Activated naive CD8-positive, alpha-beta T cell (primary cell): ENCODE data around the gene CKMT1A.
"Not testable (repeated sequence)": the region's sequence is repeated elsewhere in the genome, so short reads cannot be mapped to it uniquely, and the experiment has no call there.

Experiments used
- H3K27ac Mint-ChIP-seq: one replicate; pipeline ENCODE4 v1.8.0; 2021; ENCODE audit warnings: mixed read lengths
- H3K27me3 Mint-ChIP-seq: one replicate; pipeline ENCODE4 v1.8.0; 2021; ENCODE audit warnings: mixed read lengths
- H3K36me3 Mint-ChIP-seq: one replicate; pipeline ENCODE4 v1.8.0; 2021; ENCODE audit warnings: mixed read lengths
- H3K4me1 Mint-ChIP-seq: one replicate; pipeline ENCODE4 v1.8.0; 2021; ENCODE audit warnings: low read depth, mixed read lengths
- H3K4me3 Mint-ChIP-seq: one replicate; pipeline ENCODE4 v1.8.0; 2021; ENCODE audit warnings: mild to moderate bottlenecking, mixed read lengths
- H3K9me3 Mint-ChIP-seq: one replicate; pipeline ENCODE4 v1.8.0; 2021; ENCODE audit warnings: low read depth, mixed read lengths

CKMT1A gene

GRCh38 chr15:43693148-43694022 lies at the start of gene CKMT1A:
TSS of gene CKMT1A (plus strand) at chr15:43693859. CDS start at chr15:43694051, 192 bp downstream.
- not testable (repeated sequence) for H3K4me3 Mint-ChIP-seq

GRCh38 chr15:43648649-43649429 lies 44.8 kb upstream of the CKMT1A start, which contains the start of gene CATSPER2:
TSS of gene CATSPER2 (minus strand) at chr15:43648844. CDS start at chr15:43648061, 783 bp downstream.
- Mint-ChIP-seq H3K27me3 (no peaks in the 10 kb centered on the region), H3K27ac (no peak within 1 kb of the TSS), H3K4me3 (no peak within 1 kb of the TSS), H3K4me1 (no peaks in the 10 kb centered on the region), H3K36me3 (peaks cover 9% of the 10 kb centered on the region), H3K9me3 (no peaks in the 10 kb centered on the region)

More at GRCh38 chr15:43693148-43694022, at the start of gene CKMT1A:
- H3K36me3 Mint-ChIP-seq, H3K27ac Mint-ChIP-seq, H3K4me1 Mint-ChIP-seq, H3K9me3 Mint-ChIP-seq, H3K27me3 Mint-ChIP-seq: not testable (repeated sequence)

- H3K36me3 Mint-ChIP-seq, H3K4me1 Mint-ChIP-seq, H3K27ac Mint-ChIP-seq, H3K4me3 Mint-ChIP-seq, H3K27me3 Mint-ChIP-seq, H3K9me3 Mint-ChIP-seq: not testable (repeated sequence)
These were observed 44.2 kb upstream of the CKMT1A start for GRCh38 chr15:43649430-43649926.

- H3K9me3 Mint-ChIP-seq, H3K27me3 Mint-ChIP-seq, H3K27ac Mint-ChIP-seq, H3K4me3 Mint-ChIP-seq, H3K4me1 Mint-ChIP-seq, H3K36me3 Mint-ChIP-seq: not testable (repeated sequence)
These were observed 33.9 kb upstream of the CKMT1A start for GRCh38 chr15:43659727-43660126.

- H3K27ac Mint-ChIP-seq, H3K4me1 Mint-ChIP-seq: not testable (repeated sequence)
These were observed 31.4 kb upstream of the CKMT1A start for GRCh38 chr15:43662293-43662692.

GRCh38 chr15:43663333-43663732 lies 30.3 kb upstream of the CKMT1A start:
- H3K27me3 Mint-ChIP-seq, H3K27ac Mint-ChIP-seq, H3K4me1 Mint-ChIP-seq, H3K9me3 Mint-ChIP-seq, H3K36me3 Mint-ChIP-seq, H3K4me3 Mint-ChIP-seq: not testable (repeated sequence)

More at GRCh38 chr15:43662293-43662692, 31.4 kb upstream of the CKMT1A start:
- H3K9me3 Mint-ChIP-seq, H3K4me3 Mint-ChIP-seq, H3K36me3 Mint-ChIP-seq, H3K27me3 Mint-ChIP-seq: not testable (repeated sequence)

GRCh38 chr15:43666177-43666576 lies 27.5 kb upstream of the CKMT1A start:
- H3K36me3 Mint-ChIP-seq, H3K4me3 Mint-ChIP-seq, H3K4me1 Mint-ChIP-seq, H3K27me3 Mint-ChIP-seq, H3K9me3 Mint-ChIP-seq, H3K27ac Mint-ChIP-seq: not testable (repeated sequence)

GRCh38 chr15:43674175-43674574 lies 19.5 kb upstream of the CKMT1A start:
- H3K27me3 Mint-ChIP-seq, H3K36me3 Mint-ChIP-seq, H3K9me3 Mint-ChIP-seq, H3K4me3 Mint-ChIP-seq, H3K4me1 Mint-ChIP-seq, H3K27ac Mint-ChIP-seq: not testable (repeated sequence)

GRCh38 chr15:43689604-43690301 lies 3.9 kb upstream of the CKMT1A start:
- H3K27me3 Mint-ChIP-seq, H3K36me3 Mint-ChIP-seq, H3K4me3 Mint-ChIP-seq, H3K27ac Mint-ChIP-seq, H3K4me1 Mint-ChIP-seq, H3K9me3 Mint-ChIP-seq: not testable (repeated sequence)

GRCh38 chr15:43692679-43693078 lies 980 bp upstream of the CKMT1A start:
- not testable (repeated sequence) for H3K36me3 Mint-ChIP-seq, H3K4me1 Mint-ChIP-seq, H3K9me3 Mint-ChIP-seq, H3K4me3 Mint-ChIP-seq, H3K27ac Mint-ChIP-seq, H3K27me3 Mint-ChIP-seq

GRCh38 chr15:43702174-43702573 lies 8.5 kb downstream of the CKMT1A start:
- Mint-ChIP-seq H3K4me3 (no peak overlapping the region), H3K4me1 (no peaks in the 10 kb centered on the region), H3K27ac (no peak overlapping the region), H3K36me3 (no peaks in the 10 kb centered on the region), H3K9me3 (no peaks in the 10 kb centered on the region), H3K27me3 (peaks cover 8% of the 10 kb centered on the region)

- peaks cover 5% of the 10 kb centered on the region for H3K27me3 Mint-ChIP-seq
- H3K27ac Mint-ChIP-seq, result no peak overlapping the region
- H3K36me3 Mint-ChIP-seq, result no peaks in the 10 kb centered on the region
- no peaks in the 10 kb centered on the region for H3K4me1 Mint-ChIP-seq
- no peaks in the 10 kb centered on the region for H3K9me3 Mint-ChIP-seq
- no peak overlapping the region for H3K4me3 Mint-ChIP-seq
These were observed 9.2 kb downstream of the CKMT1A start for GRCh38 chr15:43702701-43703424.

- not testable (repeated sequence) for H3K36me3 Mint-ChIP-seq, H3K4me3 Mint-ChIP-seq, H3K27ac Mint-ChIP-seq, H3K9me3 Mint-ChIP-seq, H3K27me3 Mint-ChIP-seq, H3K4me1 Mint-ChIP-seq
These were observed 16.9 kb downstream of the CKMT1A start for GRCh38 chr15:43710431-43711131.

GRCh38 chr15:43723151-43723550 lies 29.5 kb downstream of the CKMT1A start:
- no peak overlapping the region for H3K27ac Mint-ChIP-seq
- no peaks in the 10 kb centered on the region for H3K4me1 Mint-ChIP-seq

More at GRCh38 chr15:43723151-43723550, 29.5 kb downstream of the CKMT1A start:
- peaks cover 2% of the 10 kb centered on the region for H3K27me3 Mint-ChIP-seq
- no peaks in the 10 kb centered on the region for H3K36me3 Mint-ChIP-seq
- no peak overlapping the region for H3K4me3 Mint-ChIP-seq
- H3K9me3 Mint-ChIP-seq, result no peaks in the 10 kb centered on the region
